PFSK-1 (cell line): ENCODE measurements around the gene CNTLN.

Source experiments
- FOXP2 ChIP-seq: optimal IDR thresholded peaks from 2 replicates; pipeline ENCODE3; 2011; ENCODE audit warnings: borderline replicate concordance, control low read depth, inconsistent platforms; ENCODE audit not compliant: insufficient read depth; ENCODE audit errors: extremely low read length, extremely low read depth
- POLR2AphosphoS5 ChIP-seq: IDR thresholded peaks from 2 replicates; pipeline ENCODE4 v1.6.1; 2012; ENCODE audit warnings: low read depth, mild to moderate bottlenecking, control low read depth, low read length, moderate library complexity
- SIN3A ChIP-seq: IDR thresholded peaks from 2 replicates; pipeline ENCODE4 v1.6.1; 2012; ENCODE audit warnings: mild to moderate bottlenecking, low read length, moderate library complexity, borderline replicate concordance; ENCODE audit not compliant: insufficient read depth
- TAF1 ChIP-seq: IDR thresholded peaks from 2 replicates; pipeline ENCODE4 v1.6.1; 2012; ENCODE audit warnings: low read length, control low read depth, borderline replicate concordance; ENCODE audit not compliant: insufficient read depth
- TF ChIP-seq, protein P1 (sequence below), 2 experiments: IDR thresholded peaks; 2 replicates each; pipeline versions ENCODE4 v1.6.1 to v1.8.0; 2011 to 2012; ENCODE audit warnings: low read depth in 2 of 2, low read length in 2 of 2, control low read depth in 1 of 2, inconsistent platforms in 1 of 2, mild to moderate bottlenecking in 1 of 2, moderate library complexity in 1 of 2; ENCODE audit not compliant: insufficient read depth in 1 of 2

Gene CNTLN

GRCh38 chr9:17225407-17225806 lies 90.6 kb downstream of the CNTLN start:
- TF ChIP-seq FOXP2 (no peak), POLR2AphosphoS5 (no peak), TAF1 (no peak), SIN3A (no peak)
- TF ChIP-seq, protein P1, sequence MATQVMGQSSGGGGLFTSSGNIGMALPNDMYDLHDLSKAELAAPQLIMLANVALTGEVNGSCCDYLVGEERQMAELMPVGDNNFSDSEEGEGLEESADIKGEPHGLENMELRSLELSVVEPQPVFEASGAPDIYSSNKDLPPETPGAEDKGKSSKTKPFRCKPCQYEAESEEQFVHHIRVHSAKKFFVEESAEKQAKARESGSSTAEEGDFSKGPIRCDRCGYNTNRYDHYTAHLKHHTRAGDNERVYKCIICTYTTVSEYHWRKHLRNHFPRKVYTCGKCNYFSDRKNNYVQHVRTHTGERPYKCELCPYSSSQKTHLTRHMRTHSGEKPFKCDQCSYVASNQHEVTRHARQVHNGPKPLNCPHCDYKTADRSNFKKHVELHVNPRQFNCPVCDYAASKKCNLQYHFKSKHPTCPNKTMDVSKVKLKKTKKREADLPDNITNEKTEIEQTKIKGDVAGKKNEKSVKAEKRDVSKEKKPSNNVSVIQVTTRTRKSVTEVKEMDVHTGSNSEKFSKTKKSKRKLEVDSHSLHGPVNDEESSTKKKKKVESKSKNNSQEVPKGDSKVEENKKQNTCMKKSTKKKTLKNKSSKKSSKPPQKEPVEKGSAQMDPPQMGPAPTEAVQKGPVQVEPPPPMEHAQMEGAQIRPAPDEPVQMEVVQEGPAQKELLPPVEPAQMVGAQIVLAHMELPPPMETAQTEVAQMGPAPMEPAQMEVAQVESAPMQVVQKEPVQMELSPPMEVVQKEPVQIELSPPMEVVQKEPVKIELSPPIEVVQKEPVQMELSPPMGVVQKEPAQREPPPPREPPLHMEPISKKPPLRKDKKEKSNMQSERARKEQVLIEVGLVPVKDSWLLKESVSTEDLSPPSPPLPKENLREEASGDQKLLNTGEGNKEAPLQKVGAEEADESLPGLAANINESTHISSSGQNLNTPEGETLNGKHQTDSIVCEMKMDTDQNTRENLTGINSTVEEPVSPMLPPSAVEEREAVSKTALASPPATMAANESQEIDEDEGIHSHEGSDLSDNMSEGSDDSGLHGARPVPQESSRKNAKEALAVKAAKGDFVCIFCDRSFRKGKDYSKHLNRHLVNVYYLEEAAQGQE (IDR thresholded peaks at IDR 0.05; ENCODE audit: insufficient read depth in 1 of 2, low read depth in 2 of 2, low read length in 2 of 2), result no peak

GRCh38 chr9:17229945-17230560 lies 95.2 kb downstream of the CNTLN start:
- TF ChIP-seq, protein P1 (IDR thresholded peaks at IDR 0.05; ENCODE audit: insufficient read depth in 1 of 2, low read depth in 2 of 2, low read length in 2 of 2), result no peak
- TF ChIP-seq POLR2AphosphoS5 (no peak), SIN3A (no peak), TAF1 (no peak), FOXP2 (no peak)

DNA sequence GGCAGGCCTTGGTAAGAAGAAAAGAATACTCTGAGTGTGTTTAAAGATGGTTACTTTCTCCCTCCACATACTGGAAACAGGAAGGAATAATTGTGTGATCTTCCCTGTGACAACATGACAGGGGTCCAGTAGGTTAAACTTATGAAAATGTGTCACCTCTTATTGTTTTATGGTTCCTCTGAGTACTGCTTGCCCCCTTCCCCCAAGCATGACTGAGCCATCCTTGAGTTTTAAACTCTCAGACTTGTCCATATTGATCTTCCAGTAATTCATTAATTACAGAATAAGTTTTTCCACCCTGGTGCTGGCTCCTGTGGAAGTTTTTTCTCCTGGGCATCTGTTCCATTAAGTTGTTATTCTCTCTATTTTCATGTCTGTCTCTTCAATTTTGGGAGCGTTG lies 95.8 kb downstream of the CNTLN start:
- TF ChIP-seq, protein P1 (IDR thresholded peaks at IDR 0.05; ENCODE audit: insufficient read depth in 1 of 2, low read depth in 2 of 2, low read length in 2 of 2), result no peak
- TF ChIP-seq TAF1 (no peak), SIN3A (no peak), POLR2AphosphoS5 (no peak), FOXP2 (no peak)

DNA sequence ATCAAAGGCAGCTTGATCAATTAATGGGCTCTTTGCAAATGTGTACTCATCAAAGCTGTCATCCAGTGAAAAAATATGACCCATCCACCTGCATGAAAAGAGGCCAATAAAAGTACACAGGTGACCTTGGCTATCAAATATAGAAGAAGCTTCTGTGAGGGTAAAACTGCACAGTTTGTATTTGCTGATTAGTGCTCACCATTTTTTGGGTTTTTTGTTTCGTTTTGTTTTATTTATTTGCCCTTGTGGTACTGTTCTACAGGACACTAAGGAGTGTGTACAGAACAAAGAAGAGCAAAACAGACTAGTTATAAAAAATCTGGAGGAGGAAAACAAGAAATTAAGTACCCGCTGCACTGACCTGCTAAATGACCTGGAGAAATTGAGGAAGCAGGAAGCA lies 101.3 kb downstream of the CNTLN start:
- no peak for TF ChIP-seq TAF1
- TF ChIP-seq FOXP2, result no peak
- TF ChIP-seq, protein P1 (IDR thresholded peaks at IDR 0.05; ENCODE audit: insufficient read depth in 1 of 2, low read depth in 2 of 2, low read length in 2 of 2), result no peak
- no peak for TF ChIP-seq POLR2AphosphoS5
- no peak for TF ChIP-seq SIN3A
